Mammary epithelial cell (primary cell): ENCODE measurements around the gene PHLDB2.

Source experiments
- CTCF ChIP-seq, 2 donors: IDR thresholded peaks in 1 of 2; conservative IDR thresholded peaks in 1 of 2; 2 replicates each; pipeline ENCODE4 v1.5.1; 2011 to 2012; ENCODE audit warnings: inconsistent platforms in 2 of 2, low read length in 2 of 2, mild to moderate bottlenecking in 2 of 2, control low read depth in 1 of 2, low read depth in 1 of 2; ENCODE audit not compliant: insufficient read depth in 1 of 2; ENCODE audit errors: extremely low read depth in 1 of 2
- EZH2 ChIP-seq: IDR thresholded peaks from 2 replicates; pipeline ENCODE4 v1.6.1; 2012; ENCODE audit warnings: low read length, inconsistent platforms, borderline replicate concordance

DNA sequence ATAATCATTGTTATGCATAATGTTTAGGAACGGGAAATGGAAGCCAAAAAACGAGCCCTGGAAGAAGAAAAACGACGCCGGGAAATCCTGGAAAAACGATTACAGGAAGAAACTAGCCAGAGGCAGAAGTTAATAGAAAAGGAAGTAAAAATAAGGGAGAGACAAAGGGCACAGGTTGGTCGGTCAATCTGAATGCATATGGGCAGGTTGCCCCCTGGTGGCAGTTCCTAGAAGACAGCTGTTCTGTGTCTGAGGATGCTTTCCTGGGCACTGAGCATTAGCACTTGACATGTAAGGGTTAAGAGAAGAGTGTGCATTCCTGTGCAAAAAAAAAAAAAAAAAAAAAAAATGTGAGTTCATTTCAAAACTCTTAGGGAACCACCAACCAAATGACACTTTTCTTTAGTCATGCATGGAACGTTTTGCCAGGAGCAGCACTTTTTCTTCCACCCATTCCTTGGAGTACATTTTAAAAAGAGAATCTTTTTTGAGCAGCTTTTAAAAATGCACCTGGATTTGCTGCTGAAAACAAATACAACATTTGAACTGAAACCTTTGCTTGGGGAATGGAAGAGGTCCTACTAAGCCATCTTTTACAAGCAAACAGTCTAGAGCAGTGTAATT lies 108.7 kb downstream of the PHLDB2 start:
- peak; percentile 85 to 86 for TF ChIP-seq CTCF (conservative IDR thresholded peaks at IDR 0.05 in 1 of 2, IDR thresholded peaks at IDR 0.05 in 1 of 2; ENCODE audit: extremely low read depth in 1 of 2, insufficient read depth in 1 of 2, low read depth in 1 of 2, low read length in 2 of 2)
- TF ChIP-seq EZH2, result no peak
